HG02642 (cell line): ENCODE data around the gene CELSR2.

Experiments used
- ATAC-seq: cut with Tn5 transposase; IDR thresholded peaks from one replicate; pipeline ENCODE4 v1.9.1; 2021; ENCODE audit warnings: mild to moderate bottlenecking; ENCODE audit not compliant: unreplicated experiment, poor library complexity

The CELSR2 gene

GRCh38 chr1:109263234-109263596, 13.9 kb downstream of the CELSR2 start:
- peak; percentile 11 for ATAC-seq

GRCh38 chr1:109263597-109264378, 14.4 kb downstream of the CELSR2 start:
- ATAC-seq: peak; percentile 56

DNA sequence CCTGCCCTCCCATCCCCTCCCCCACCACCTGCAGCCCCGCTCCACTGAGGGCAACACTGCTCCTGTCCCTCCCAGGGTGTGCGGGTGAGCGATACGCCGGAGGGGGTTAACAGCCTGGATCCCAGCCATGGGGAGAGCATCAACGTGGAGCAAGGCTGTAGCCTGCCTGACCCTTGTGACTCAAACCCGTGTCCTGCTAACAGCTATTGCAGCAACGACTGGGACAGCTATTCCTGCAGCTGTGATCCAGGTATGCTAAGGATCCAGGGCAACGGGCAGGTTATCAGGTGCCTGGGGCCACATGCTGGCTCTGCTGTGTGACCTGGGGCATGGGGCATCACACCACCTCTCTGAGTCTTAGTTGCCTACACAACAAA, 15.0 kb downstream of the CELSR2 start:
- no peak for ATAC-seq

GRCh38 chr1:109265016-109265415, 15.7 kb downstream of the CELSR2 start:
- no peak for ATAC-seq

DNA sequence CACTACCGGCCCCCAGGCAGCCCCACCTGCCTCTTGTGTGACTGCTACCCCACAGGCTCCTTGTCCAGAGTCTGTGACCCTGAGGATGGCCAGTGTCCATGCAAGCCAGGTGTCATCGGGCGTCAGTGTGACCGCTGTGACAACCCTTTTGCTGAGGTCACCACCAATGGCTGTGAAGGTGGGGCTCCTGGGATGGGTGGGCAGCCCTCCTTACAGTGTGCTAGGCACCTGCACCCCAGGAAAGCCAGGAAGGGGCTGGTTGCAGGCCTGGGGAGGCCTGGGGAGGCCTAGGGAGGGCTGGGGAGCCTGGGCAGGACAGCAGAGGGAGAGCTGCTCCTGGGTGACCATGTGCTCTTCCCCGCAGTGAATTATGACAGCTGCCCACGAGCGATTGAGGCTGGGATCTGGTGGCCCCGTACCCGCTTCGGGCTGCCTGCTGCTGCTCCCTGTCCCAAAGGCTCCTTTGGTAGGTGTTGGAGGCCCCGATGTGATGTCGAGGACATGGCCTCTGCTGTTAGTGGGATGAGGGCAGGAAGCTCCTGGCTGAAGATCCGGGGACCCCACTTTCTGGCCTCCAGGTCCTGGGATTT, 16.5 kb downstream of the CELSR2 start:
- no peak for ATAC-seq

DNA sequence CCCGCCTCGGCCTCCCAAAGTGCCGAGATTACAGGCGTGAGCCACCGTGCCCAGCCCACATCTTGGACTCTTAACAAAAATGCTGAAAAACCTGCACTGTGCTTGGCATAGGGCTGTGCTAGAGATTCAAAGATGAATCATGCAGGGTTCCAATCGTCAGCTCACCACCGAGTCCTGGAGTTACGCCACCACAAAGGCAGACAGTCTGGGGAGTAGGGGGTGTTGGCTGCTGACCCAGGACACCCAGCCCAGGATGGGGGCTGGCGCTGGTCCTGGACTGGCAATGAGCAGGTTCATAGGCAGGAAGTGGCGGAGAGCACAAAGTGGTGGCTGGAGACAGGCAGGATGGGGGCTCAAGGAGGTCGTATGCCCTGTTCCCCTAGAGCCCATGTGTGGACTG, 17.6 kb downstream of the CELSR2 start:
- no peak for ATAC-seq

GRCh38 chr1:109267743-109268300, 18.5 kb downstream of the CELSR2 start:
- no peak for ATAC-seq

DNA sequence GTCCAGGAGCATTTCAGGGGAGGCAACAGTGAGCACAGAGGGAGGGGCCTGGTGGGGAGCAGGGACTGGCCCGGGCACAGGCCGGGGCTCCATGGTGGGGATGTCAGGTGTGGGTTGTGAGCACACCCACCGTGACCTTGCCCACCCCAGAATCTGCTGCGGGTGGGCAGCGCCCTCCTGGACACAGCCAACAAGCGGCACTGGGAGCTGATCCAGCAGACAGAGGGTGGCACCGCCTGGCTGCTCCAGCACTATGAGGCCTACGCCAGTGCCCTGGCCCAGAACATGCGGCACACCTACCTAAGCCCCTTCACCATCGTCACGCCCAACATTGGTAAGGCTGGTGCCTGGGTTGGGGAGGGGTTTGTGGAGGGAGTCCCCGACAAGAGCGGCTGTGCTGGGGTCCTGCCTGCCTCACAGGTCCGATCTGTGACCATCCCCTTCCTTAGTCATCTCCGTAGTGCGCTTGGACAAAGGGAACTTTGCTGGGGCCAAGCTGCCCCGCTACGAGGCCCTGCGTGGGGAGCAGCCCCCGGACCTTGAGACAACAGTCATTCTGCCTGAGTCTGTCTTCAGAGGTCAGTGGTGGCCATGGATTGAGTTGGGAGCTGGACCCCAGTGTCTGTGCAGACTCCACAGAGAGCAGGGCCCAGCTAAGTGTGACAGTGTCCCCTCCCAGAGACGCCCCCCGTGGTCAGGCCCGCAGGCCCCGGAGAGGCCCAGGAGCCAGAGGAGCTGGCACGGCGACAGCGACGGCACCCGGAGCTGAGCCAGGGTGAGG, 19.3 kb downstream of the CELSR2 start:
- ATAC-seq: no peak

GRCh38 chr1:109269212-109269980, 20.1 kb downstream of the CELSR2 start:
- ATAC-seq: no peak

- ATAC-seq: no peak
These were observed 20.8 kb downstream of the CELSR2 start for GRCh38 chr1:109269981-109270622.

GRCh38 chr1:109270623-109271317, 21.4 kb downstream of the CELSR2 start:
- no peak for ATAC-seq

GRCh38 chr1:109271458-109271857, 22.1 kb downstream of the CELSR2 start:
- ATAC-seq: no peak

GRCh38 chr1:109272021-109272799, 22.9 kb downstream of the CELSR2 start:
- no peak for ATAC-seq

- ATAC-seq: no peak
These were observed 23.6 kb downstream of the CELSR2 start for GRCh38 chr1:109272831-109273547.

DNA sequence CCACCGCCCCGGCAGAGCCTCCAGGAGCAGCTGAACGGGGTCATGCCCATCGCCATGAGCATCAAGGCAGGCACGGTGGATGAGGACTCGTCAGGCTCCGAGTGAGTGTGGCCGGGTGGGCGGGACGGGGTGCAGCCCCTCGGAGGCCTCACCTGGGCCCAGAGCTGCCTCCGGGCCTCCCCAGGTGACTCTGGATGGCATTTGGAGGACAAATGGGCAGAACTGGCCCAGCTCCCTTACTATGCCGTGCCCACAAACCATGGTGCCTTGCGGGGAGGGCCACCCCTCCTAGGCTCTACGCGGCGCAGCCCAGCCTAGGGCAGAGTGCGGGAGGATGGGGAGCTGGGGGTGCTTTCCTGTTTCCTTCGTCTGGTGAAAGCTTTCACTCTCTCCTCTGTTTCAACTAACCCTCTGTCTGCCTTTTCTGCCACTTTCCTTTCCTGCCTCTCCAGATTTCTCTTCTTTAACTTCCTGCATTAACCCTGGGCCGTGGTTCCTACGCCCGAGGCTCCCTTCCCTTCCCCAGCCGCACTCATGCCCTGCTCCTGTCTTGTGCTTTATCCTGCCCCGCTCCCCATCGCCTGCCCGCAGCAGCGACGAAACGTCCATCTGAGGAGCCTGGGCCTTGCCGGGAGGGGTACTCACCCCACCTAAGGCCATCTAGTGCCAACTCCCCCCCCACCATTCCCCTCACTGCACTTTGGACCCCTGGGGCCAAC, 24.4 kb downstream of the CELSR2 start:
- no peak for ATAC-seq

GRCh38 chr1:109274533-109275476, 25.5 kb downstream of the CELSR2 start:
- ATAC-seq: no peak
